Neutrophil (primary cell): ENCODE measurements around the gene FAM185A.

Experiments used
- H3K27ac ChIP-seq: fragments of 200-600 bp; sonication (generic); 2 replicates; pipeline ENCODE4 v1.5.1; 2016; ENCODE audit warnings: mild to moderate bottlenecking, moderate library complexity
- H3K27me3 ChIP-seq: fragments of 200-600 bp; sonication (generic); 2 replicates; pipeline ENCODE4 v1.6.0; 2016; ENCODE audit warnings: mild to moderate bottlenecking
- H3K36me3 ChIP-seq: fragments of 200-600 bp; sonication (generic); 2 replicates; pipeline ENCODE4 v1.5.1; 2017
- H3K4me1 ChIP-seq, 2 experiments: fragments of 200-600 bp in 1 of 2; sonication (generic) in 1 of 2; 1 replicate in 1 of 2; 2 replicates in 1 of 2; pipeline versions ENCODE4 v1.5.1 to v1.6.1; 2013 to 2016; ENCODE audit warnings: low read depth in 1 of 2, low read length in 1 of 2, mild to moderate bottlenecking in 1 of 2, moderate library complexity in 1 of 2; ENCODE audit not compliant: control insufficient read depth in 1 of 2, insufficient read depth in 1 of 2
- H3K4me3 ChIP-seq, 2 experiments: fragments of 200-600 bp in 1 of 2; sonication (generic) in 1 of 2; 1 replicate in 1 of 2; 2 replicates in 1 of 2; pipeline ENCODE4 v1.5.1; 2013 to 2016; ENCODE audit warnings: low read depth in 1 of 2, low read length in 1 of 2, mild to moderate bottlenecking in 1 of 2, moderate library complexity in 1 of 2
- H3K9me3 ChIP-seq: fragments of 200-600 bp; sonication (generic); 2 replicates; pipeline ENCODE4 v1.5.1; 2016
- TF ChIP-seq, protein P1 (sequence below): fragments of 200-600 bp; sonication (generic); IDR thresholded peaks from 2 replicates; pipeline ENCODE4 v1.5.1; 2016; ENCODE audit warnings: antibody characterized with exemption

The FAM185A gene

DNA sequence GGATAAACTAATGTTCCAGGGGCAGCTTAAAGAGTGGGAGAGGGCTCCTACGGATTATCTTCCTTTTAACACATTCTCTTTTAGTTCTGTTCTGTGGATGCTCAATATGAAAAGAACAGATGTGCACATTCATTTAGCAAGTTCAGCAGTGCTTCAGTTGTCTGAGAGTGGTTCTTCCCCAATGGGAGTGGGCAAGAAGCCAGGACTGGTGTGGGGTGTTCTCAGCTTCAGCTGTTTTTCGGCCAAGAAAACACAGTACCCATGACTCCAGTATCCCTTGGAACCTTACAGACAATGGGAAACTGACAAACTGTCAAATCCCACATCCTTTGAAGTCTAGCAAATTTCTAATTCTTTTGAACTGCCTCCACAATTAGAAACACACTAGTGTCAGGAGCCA is 92.5 kb downstream of the FAM185A start:
- Histone ChIP-seq H3K9me3 (no peaks in the 10 kb centered on the region), H3K36me3 (no peaks in the 10 kb centered on the region), H3K27ac (no peak overlapping the region), H3K4me1 (no peaks in the 10 kb centered on the region), H3K4me3 (no peak overlapping the region), H3K27me3 (no peaks in the 10 kb centered on the region)
- TF ChIP-seq, protein P1, sequence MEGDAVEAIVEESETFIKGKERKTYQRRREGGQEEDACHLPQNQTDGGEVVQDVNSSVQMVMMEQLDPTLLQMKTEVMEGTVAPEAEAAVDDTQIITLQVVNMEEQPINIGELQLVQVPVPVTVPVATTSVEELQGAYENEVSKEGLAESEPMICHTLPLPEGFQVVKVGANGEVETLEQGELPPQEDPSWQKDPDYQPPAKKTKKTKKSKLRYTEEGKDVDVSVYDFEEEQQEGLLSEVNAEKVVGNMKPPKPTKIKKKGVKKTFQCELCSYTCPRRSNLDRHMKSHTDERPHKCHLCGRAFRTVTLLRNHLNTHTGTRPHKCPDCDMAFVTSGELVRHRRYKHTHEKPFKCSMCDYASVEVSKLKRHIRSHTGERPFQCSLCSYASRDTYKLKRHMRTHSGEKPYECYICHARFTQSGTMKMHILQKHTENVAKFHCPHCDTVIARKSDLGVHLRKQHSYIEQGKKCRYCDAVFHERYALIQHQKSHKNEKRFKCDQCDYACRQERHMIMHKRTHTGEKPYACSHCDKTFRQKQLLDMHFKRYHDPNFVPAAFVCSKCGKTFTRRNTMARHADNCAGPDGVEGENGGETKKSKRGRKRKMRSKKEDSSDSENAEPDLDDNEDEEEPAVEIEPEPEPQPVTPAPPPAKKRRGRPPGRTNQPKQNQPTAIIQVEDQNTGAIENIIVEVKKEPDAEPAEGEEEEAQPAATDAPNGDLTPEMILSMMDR: no peak

- Histone ChIP-seq H3K9me3 (no peaks in the 10 kb centered on the region), H3K4me1 (no peaks in the 10 kb centered on the region), H3K27ac (no peak overlapping the region), H3K36me3 (no peaks in the 10 kb centered on the region), H3K27me3 (no peaks in the 10 kb centered on the region), H3K4me3 (no peak overlapping the region)
- TF ChIP-seq, protein P1: no peak
Observed at GRCh38 chr7:102842284-102842683, 93.5 kb downstream of the FAM185A start.

- TF ChIP-seq, protein P1: no peak
- Histone ChIP-seq H3K4me1 (no peaks in the 10 kb centered on the region), H3K27ac (no peak overlapping the region), H3K4me3 (no peak overlapping the region), H3K36me3 (no peaks in the 10 kb centered on the region), H3K27me3 (no peaks in the 10 kb centered on the region), H3K9me3 (no peaks in the 10 kb centered on the region)
Observed at GRCh38 chr7:102843850-102844249, 95.1 kb downstream of the FAM185A start.

DNA sequence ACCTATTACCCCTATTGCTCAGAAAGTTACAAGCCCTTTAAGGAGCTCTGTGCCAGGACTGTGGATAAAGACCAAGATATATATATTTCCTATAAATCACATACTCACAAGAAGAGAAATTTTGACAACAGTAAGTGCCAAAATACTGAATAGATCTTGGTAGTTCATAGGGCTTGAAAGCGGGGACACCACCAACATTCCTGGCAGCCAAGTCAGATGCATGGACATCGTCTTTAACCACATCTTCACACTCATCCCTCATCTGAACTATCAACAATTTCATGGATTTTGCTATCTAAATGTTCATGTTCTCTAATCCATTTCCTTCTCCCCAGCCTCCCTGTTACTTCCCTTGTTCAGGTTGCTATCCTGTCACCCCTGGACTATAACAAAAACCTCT is 96.5 kb downstream of the FAM185A start:
- Histone ChIP-seq H3K27ac (no peak overlapping the region), H3K27me3 (no peaks in the 10 kb centered on the region), H3K36me3 (no peaks in the 10 kb centered on the region), H3K4me1 (no peaks in the 10 kb centered on the region), H3K9me3 (no peaks in the 10 kb centered on the region), H3K4me3 (no peak overlapping the region)
- TF ChIP-seq, protein P1: no peak

- Histone ChIP-seq H3K27me3 (no peaks in the 10 kb centered on the region), H3K9me3 (no peaks in the 10 kb centered on the region), H3K36me3 (no peaks in the 10 kb centered on the region), H3K4me1 (no peaks in the 10 kb centered on the region), H3K4me3 (no peak overlapping the region), H3K27ac (no peak overlapping the region)
- TF ChIP-seq, protein P1: no peak
Observed at GRCh38 chr7:102849079-102849478, 100.3 kb downstream of the FAM185A start.

- no peaks in the 10 kb centered on the region for H3K27me3 ChIP-seq
- no peak overlapping the region for H3K4me3 ChIP-seq
- no peaks in the 10 kb centered on the region for H3K36me3 ChIP-seq
- no peak overlapping the region for H3K27ac ChIP-seq
- H3K4me1 ChIP-seq: no peaks in the 10 kb centered on the region
- TF ChIP-seq, protein P1: no peak
- no peaks in the 10 kb centered on the region for H3K9me3 ChIP-seq
Observed at GRCh38 chr7:102849538-102849937, 100.7 kb downstream of the FAM185A start.
